GM21360 (cell line): ENCODE measurements around the gene CPEB4.
A peak's percentile ranks its signal among the peaks of the same experiment; 100 is the strongest.

Experiments used
- ATAC-seq: cut with Tn5 transposase; IDR thresholded peaks from one replicate; pipeline ENCODE4 v1.9.1; 2021; ENCODE audit warnings: mild to moderate bottlenecking, moderate library complexity; ENCODE audit not compliant: unreplicated experiment

The CPEB4 gene

GRCh38 chr5:173911623-173912022 is 23.5 kb downstream of the CPEB4 start:
- ATAC-seq = no peak

GRCh38 chr5:173913686-173914321 is 25.7 kb downstream of the CPEB4 start:
- no peak for ATAC-seq

GRCh38 chr5:173915310-173916014 is 27.3 kb downstream of the CPEB4 start:
- no peak for ATAC-seq

GRCh38 chr5:173916233-173916632 is 28.1 kb downstream of the CPEB4 start:
- no peak for ATAC-seq

- peak; percentile 87 for ATAC-seq
These were observed 29.9 kb downstream of the CPEB4 start for GRCh38 chr5:173917788-173918786.

- ATAC-seq = no peak
These were observed 31.3 kb downstream of the CPEB4 start for GRCh38 chr5:173919443-173919842.

GRCh38 chr5:173920024-173920753 is 32.0 kb downstream of the CPEB4 start:
- no peak for ATAC-seq

GRCh38 chr5:173920866-173921555 is 32.9 kb downstream of the CPEB4 start:
- no peak for ATAC-seq

- ATAC-seq = no peak
These were observed 34.4 kb downstream of the CPEB4 start for GRCh38 chr5:173922527-173922926.

- no peak for ATAC-seq
These were observed 35.3 kb downstream of the CPEB4 start for GRCh38 chr5:173923218-173924095.

- no peak for ATAC-seq
These were observed 36.8 kb downstream of the CPEB4 start for GRCh38 chr5:173924899-173925298.

GRCh38 chr5:173925449-173926071 is 37.4 kb downstream of the CPEB4 start:
- ATAC-seq = no peak

GRCh38 chr5:173926359-173926758 is 38.2 kb downstream of the CPEB4 start:
- no peak for ATAC-seq

GRCh38 chr5:173928871-173929574 is 40.9 kb downstream of the CPEB4 start:
- no peak for ATAC-seq

- no peak for ATAC-seq
These were observed 44.6 kb downstream of the CPEB4 start for GRCh38 chr5:173932695-173933139.

- ATAC-seq = no peak
These were observed 45.8 kb downstream of the CPEB4 start for GRCh38 chr5:173933901-173934300.

GRCh38 chr5:173935396-173935795 is 47.2 kb downstream of the CPEB4 start:
- no peak for ATAC-seq

GRCh38 chr5:173940269-173940668 is 52.1 kb downstream of the CPEB4 start:
- ATAC-seq = no peak
